HG02970 (cell line): ENCODE measurements around the gene CAPRIN2.

Experiments used
- ATAC-seq: cut with Tn5 transposase; IDR thresholded peaks from one replicate; pipeline ENCODE4 v1.9.1; 2021; ENCODE audit warnings: mild to moderate bottlenecking, moderate library complexity, moderate number of reproducible peaks; ENCODE audit not compliant: unreplicated experiment, low FRiP score

Gene CAPRIN2

GRCh38 chr12:30754750-30755394 lies at the start of gene CAPRIN2:
Gene CAPRIN2, minus strand, starts transcription at chr12:30754951. Its CDS starts 1,431 bp downstream, at chr12:30753520.
- ATAC-seq: peak; percentile 97

GRCh38 chr12:30797689-30798088 lies 42.9 kb upstream of the CAPRIN2 start:
- ATAC-seq: no peak

- no peak for ATAC-seq
Observed at GRCh38 chr12:30796891-30797371, 42.2 kb upstream of the CAPRIN2 start.

- ATAC-seq: peak; percentile 3
Observed at GRCh38 chr12:30796313-30796780, 41.6 kb upstream of the CAPRIN2 start.

GRCh38 chr12:30795410-30796312 lies 40.9 kb upstream of the CAPRIN2 start:
- ATAC-seq: peak; percentile 74

GRCh38 chr12:30794591-30795409 lies 40.0 kb upstream of the CAPRIN2 start:
- no peak for ATAC-seq

- ATAC-seq: no peak
Observed at GRCh38 chr12:30794020-30794419, 39.3 kb upstream of the CAPRIN2 start.

GRCh38 chr12:30792648-30793499 lies 38.1 kb upstream of the CAPRIN2 start:
- no peak for ATAC-seq

- no peak for ATAC-seq
Observed at GRCh38 chr12:30792085-30792484, 37.3 kb upstream of the CAPRIN2 start.

GRCh38 chr12:30788754-30789153 lies 34.0 kb upstream of the CAPRIN2 start:
- ATAC-seq: no peak

GRCh38 chr12:30785630-30786029 lies 30.9 kb upstream of the CAPRIN2 start:
- no peak for ATAC-seq

GRCh38 chr12:30784508-30784907 lies 29.8 kb upstream of the CAPRIN2 start:
- ATAC-seq: no peak

- ATAC-seq: no peak
Observed at GRCh38 chr12:30783946-30784345, 29.2 kb upstream of the CAPRIN2 start.

GRCh38 chr12:30782316-30783173 lies 27.8 kb upstream of the CAPRIN2 start:
- no peak for ATAC-seq

GRCh38 chr12:30779578-30779977 lies 24.8 kb upstream of the CAPRIN2 start:
- no peak for ATAC-seq

- ATAC-seq: no peak
Observed at GRCh38 chr12:30779178-30779577, 24.4 kb upstream of the CAPRIN2 start.

- ATAC-seq: no peak
Observed at GRCh38 chr12:30774599-30774998, 19.8 kb upstream of the CAPRIN2 start.

GRCh38 chr12:30769802-30770201 lies 15.1 kb upstream of the CAPRIN2 start:
- ATAC-seq: no peak

- ATAC-seq: no peak
Observed at GRCh38 chr12:30764251-30764650, 9.5 kb upstream of the CAPRIN2 start.
